ENCODE measurements around the gene CCDC91.

The CCDC91 gene

GRCh38 chr12:28316049-28316448, 125.8 kb downstream of the CCDC91 start:
- no peak for ATAC-seq
- TF ChIP-seq GLIS3 (CRISPR knock-in tag; IDR thresholded peaks at IDR 0.05): no peak
- no peak for TF ChIP-seq TSHZ2 (CRISPR knock-in tag; IDR thresholded peaks at IDR 0.05)
- TF ChIP-seq SNAI2 (CRISPR knock-in tag; IDR thresholded peaks at IDR 0.05): no peak
- no peak for TF ChIP-seq TOX (CRISPR knock-in tag; IDR thresholded peaks at IDR 0.05; ENCODE audit: borderline replicate concordance)
- no peak for TF ChIP-seq CSRNP3 (CRISPR knock-in tag; IDR thresholded peaks at IDR 0.05)
- no peak for TF ChIP-seq BACH2 (CRISPR knock-in tag; IDR thresholded peaks at IDR 0.05; ENCODE audit: borderline replicate concordance)
- no peak for TF ChIP-seq ZFP30 (CRISPR knock-in tag; IDR thresholded peaks at IDR 0.05)
- no peak for TF ChIP-seq CREB5 (CRISPR knock-in tag; IDR thresholded peaks at IDR 0.05; ENCODE audit: low read depth)
- TF ChIP-seq PPARA (CRISPR knock-in tag; IDR thresholded peaks at IDR 0.05; ENCODE audit: borderline replicate concordance): no peak
- TF ChIP-seq ESRRG (CRISPR knock-in tag; IDR thresholded peaks at IDR 0.05): no peak
- TF ChIP-seq ZNF565 (CRISPR knock-in tag; conservative IDR thresholded peaks at IDR 0.05; ENCODE audit: low read depth): no peak
- no peak for TF ChIP-seq ZFP3 (CRISPR knock-in tag; IDR thresholded peaks at IDR 0.05)

GRCh38 chr12:28318273-28318672, 128.0 kb downstream of the CCDC91 start:
- ATAC-seq: no peak

More at GRCh38 chr12:28318273-28318672, 128.0 kb downstream of the CCDC91 start:
- TF ChIP-seq TSHZ2 (CRISPR knock-in tag; IDR thresholded peaks at IDR 0.05) (no peak), ZFP3 (CRISPR knock-in tag; IDR thresholded peaks at IDR 0.05) (no peak), ZNF70 (CRISPR knock-in tag; IDR thresholded peaks at IDR 0.05) (no peak), CSDC2 (CRISPR knock-in tag; IDR thresholded peaks at IDR 0.05) (no peak), PATZ1 (CRISPR knock-in tag; IDR thresholded peaks at IDR 0.05; ENCODE audit: borderline replicate concordance) (no peak), TOX (CRISPR knock-in tag; IDR thresholded peaks at IDR 0.05; ENCODE audit: borderline replicate concordance) (no peak), ISL1 (CRISPR knock-in tag; IDR thresholded peaks at IDR 0.05) (no peak), OSR1 (CRISPR knock-in tag; IDR thresholded peaks at IDR 0.05) (no peak), PPARA (CRISPR knock-in tag; IDR thresholded peaks at IDR 0.05; ENCODE audit: borderline replicate concordance) (no peak), SNAI2 (CRISPR knock-in tag; IDR thresholded peaks at IDR 0.05) (no peak)

Measured in SK-N-SH treated with all-trans-retinoic acid at 6 μM for 48 hours (cell line).